ENCODE data around the gene WWTR1.

GRCh38 chr3:149626671-149627070 lies 31.2 kb downstream of the WWTR1 start:
- TF ChIP-seq GATA3 (IDR thresholded peaks at IDR 0.05; ENCODE audit: low read depth, low read length) (no peak), GATA2 (IDR thresholded peaks at IDR 0.05; ENCODE audit: low read depth, low read length) (no peak)
